SK-N-SH (cell line): ENCODE measurements around the gene CLK2. TPM values are rescaled to one million over a fixed set of nuclear protein-coding genes. Genes with fewer than 3 reads are reported as not detected.

Experiments
- CTCF ChIA-PET: fragments of 300-600, 350-600 bp; formaldehyde crosslinking; extraction: SDS; loops from one replicate; lab custom pipeline; 2021; lab: Yijun Ruan, JAX
- POLR2A ChIA-PET: fragments of 350-600 bp; sonication (Branson Sonifier 250); formaldehyde crosslinking; extraction: SDS; loops from one replicate; lab custom pipeline; 2020; ENCODE audit warnings: antibody characterized with exemption, inconsistent platforms; lab: Yijun Ruan, JAX
- DNase-seq: peaks from one replicate; pipeline ENCODE4 v3.0.0; 2012
- H2AFZ ChIP-seq: fragments of 200-600 bp; sonication (generic); 2 replicates; pipeline ENCODE4 v1.8.1; 2016; ENCODE audit warnings: antibody characterized with exemption, mild to moderate bottlenecking, low read depth
- H3F3A ChIP-seq: fragments of 200-600 bp; sonication (generic); replicated peaks from 2 replicates; pipeline ENCODE3; 2016; ENCODE audit warnings: antibody characterized with exemption, mild to moderate bottlenecking; ENCODE audit not compliant: insufficient read depth
- H3K27ac ChIP-seq, 2 experiments: fragments of 200-500 bp in 1 of 2; fragments of 200-600 bp in 1 of 2; sonication (Bioruptor generic) in 1 of 2; sonication (generic), shearing (Covaris generic) in 1 of 2; 2 replicates each; pipeline versions ENCODE4 v1.5.1 to v1.6.1; 2014 to 2016; ENCODE audit warnings: low read depth in 2 of 2, inconsistent platforms in 1 of 2, low read length in 1 of 2, mild to moderate bottlenecking in 1 of 2, mixed read lengths in 1 of 2
- H3K27me3 ChIP-seq: fragments of 200-600 bp; sonication (generic), shearing (Covaris generic); 2 replicates; pipeline ENCODE4 v1.6.1; 2016; ENCODE audit warnings: mixed run types; ENCODE audit not compliant: insufficient read depth
- H3K36me3 ChIP-seq, 2 experiments: fragments of 200-500 bp in 1 of 2; fragments of 200-600 bp in 1 of 2; sonication (Bioruptor generic) in 1 of 2; sonication (generic) in 1 of 2; replicated peaks in 1 of 2; 2 replicates each; pipeline versions ENCODE3 to v1.5.1; 2014 to 2016; ENCODE audit warnings: low read length in 1 of 2, mild to moderate bottlenecking in 1 of 2; ENCODE audit not compliant: insufficient read depth in 2 of 2, control insufficient read depth in 1 of 2
- H3K4me1 ChIP-seq, 2 experiments: fragments of 200-500 bp in 1 of 2; fragments of 200-600 bp in 1 of 2; sonication (Bioruptor generic) in 1 of 2; sonication (generic), shearing (Covaris generic) in 1 of 2; 2 replicates each; pipeline versions ENCODE4 v1.5.1 to v1.6.1; 2014 to 2016; ENCODE audit warnings: low read depth in 1 of 2, low read length in 1 of 2, mixed run types in 1 of 2; ENCODE audit not compliant: insufficient read depth in 2 of 2, control insufficient read depth in 1 of 2
- H3K4me2 ChIP-seq: fragments of 200-600 bp; sonication (generic), shearing (Covaris generic); 2 replicates; pipeline ENCODE4 v1.6.1; 2017; ENCODE audit warnings: mixed run types
- H3K4me3 ChIP-seq, 2 experiments: fragments of 200-500 bp in 1 of 2; fragments of 200-600 bp in 1 of 2; sonication (Bioruptor generic) in 1 of 2; sonication (generic), shearing (Covaris generic) in 1 of 2; 2 replicates each; pipeline versions ENCODE4 v1.5.1 to v1.8.1; 2014 to 2016; ENCODE audit warnings: low read depth in 2 of 2, inconsistent platforms in 1 of 2, low read length in 1 of 2, mild to moderate bottlenecking in 1 of 2, mixed read lengths in 1 of 2, moderate library complexity in 1 of 2
- H3K79me2 ChIP-seq: fragments of 200-600 bp; sonication (generic); 2 replicates; pipeline ENCODE4 v1.8.1; 2017; ENCODE audit warnings: mild to moderate bottlenecking; ENCODE audit not compliant: insufficient read depth
- H3K9ac ChIP-seq: fragments of 200-600 bp; sonication (generic); 2 replicates; pipeline ENCODE4 v1.6.1; 2017; ENCODE audit warnings: mixed run types
- H3K9me2 ChIP-seq: fragments of 200-600 bp; sonication (generic); 2 replicates; pipeline ENCODE4 v1.6.1; 2017; ENCODE audit warnings: mixed run types
- H3K9me3 ChIP-seq: fragments of 200-600 bp; sonication (generic); 2 replicates; pipeline ENCODE4 v1.6.1; 2017; ENCODE audit warnings: mixed run types, mild to moderate bottlenecking, moderate library complexity
- H4K20me1 ChIP-seq: fragments of 200-600 bp; sonication (generic); 2 replicates; pipeline ENCODE4 v1.6.1; 2017; ENCODE audit warnings: mild to moderate bottlenecking, mixed run types; ENCODE audit not compliant: insufficient read depth
- CHD2 ChIP-seq: fragments of 150-350 bp; IDR thresholded peaks from 2 replicates; pipeline ENCODE4 v1.6.1; 2018; ENCODE audit warnings: low read length; ENCODE audit not compliant: partially characterized antibody
- EZH2phosphoT487 ChIP-seq: fragments of 200-600 bp; sonication (generic); IDR thresholded peaks from 2 replicates; pipeline ENCODE4 v1.6.1; 2017; ENCODE audit warnings: low read depth, mixed run types, mild to moderate bottlenecking, antibody characterized with exemption, moderate library complexity, borderline replicate concordance
- FOSL2 ChIP-seq: IDR thresholded peaks from 2 replicates; pipeline ENCODE4 v1.4.0; 2012; ENCODE audit warnings: low read depth, mild to moderate bottlenecking, moderate library complexity, borderline replicate concordance
- FOXJ3 ChIP-seq: sonication (generic); formaldehyde crosslinking; IDR thresholded peaks from 2 replicates; pipeline ENCODE4 v1.5.1; 2020; ENCODE audit warnings: mild to moderate bottlenecking, missing genetic modification reagents
- MAX ChIP-seq: IDR thresholded peaks from 2 replicates; pipeline ENCODE4 v1.4.0; 2012; ENCODE audit warnings: low read depth
- PBX3 ChIP-seq: IDR thresholded peaks from 2 replicates; pipeline ENCODE4; 2012
- POLR2AphosphoS5 ChIP-seq: IDR thresholded peaks from 2 replicates; pipeline ENCODE4 v1.6.1; 2012; ENCODE audit warnings: low read depth, low read length
- RAD21 ChIP-seq: IDR thresholded peaks from 2 replicates; pipeline ENCODE4 v1.6.1; 2012; ENCODE audit warnings: mild to moderate bottlenecking, low read length
- RCOR1 ChIP-seq: fragments of 150-350 bp; IDR thresholded peaks from 2 replicates; pipeline ENCODE4 v1.6.1; 2017; ENCODE audit warnings: antibody characterized with exemption, low read length
- REST ChIP-seq: IDR thresholded peaks from 2 replicates; pipeline ENCODE4 v1.6.1; 2012; ENCODE audit warnings: mild to moderate bottlenecking, low read depth, low read length, moderate library complexity
- RFX5 ChIP-seq: IDR thresholded peaks from 2 replicates; pipeline ENCODE4 v1.6.1; 2012; ENCODE audit warnings: mild to moderate bottlenecking, improper control_type of control experiment, low read length
- SIN3A ChIP-seq: IDR thresholded peaks from 2 replicates; pipeline ENCODE4 v1.6.1; 2012; ENCODE audit warnings: low read depth, mild to moderate bottlenecking, low read length, moderate library complexity, borderline replicate concordance
- SMC3 ChIP-seq: IDR thresholded peaks from 2 replicates; pipeline ENCODE4 v1.6.1; 2012; ENCODE audit warnings: low read depth, low read length, improper control_type of control experiment
- USF2 ChIP-seq: fragments of 150-350 bp; IDR thresholded peaks from 2 replicates; pipeline ENCODE4 v1.6.1; 2017; ENCODE audit warnings: antibody characterized with exemption, low read length, low read depth, borderline replicate concordance
- YY1 ChIP-seq: IDR thresholded peaks from 2 replicates; pipeline ENCODE4 v1.4.0; 2012; ENCODE audit warnings: low read depth, mild to moderate bottlenecking
- WGBS: methylation state at CpG from one replicate; pipeline ENCODE4 v1.1.6; 2017; ENCODE audit warnings: low lambda C conversion rate; 5-methylcytosine and 5-hydroxymethylcytosine counted together
- polyA plus RNA-seq, 3 experiments: library from polyadenylated mRNA; depleted of rRNA; stranded (reverse); fragments of >200 nt; gene quantifications; 2 replicates each; pipeline ENCODE4 v1.2.3, GENCODE V29; 2012

CLK2 gene
- polyA plus RNA-seq, 1 of the 3 experiments (the other 2 are of a cell fraction), result 76.7 TPM

DNA sequence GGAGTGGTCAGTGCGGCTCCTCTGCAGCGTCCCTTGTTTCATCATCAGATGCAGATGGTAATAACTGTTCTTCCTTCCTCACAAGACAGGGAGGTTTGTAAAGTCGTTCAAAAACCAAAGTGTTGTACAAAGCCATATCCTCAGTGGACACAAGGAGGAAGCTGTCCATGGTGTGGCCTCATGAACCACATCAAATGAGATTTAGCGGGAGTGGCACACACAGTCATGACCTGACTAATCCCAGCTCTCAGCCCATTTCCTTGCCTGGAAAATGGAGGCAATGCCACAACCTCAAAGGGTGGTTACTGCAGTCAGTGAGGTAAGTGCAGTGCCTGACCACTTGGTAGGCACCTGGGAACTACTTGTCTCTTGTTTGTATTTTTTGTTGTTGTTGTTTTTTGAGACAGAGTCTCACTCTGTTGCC is 31.5 kb downstream of the CLK2 start:
- CTCF ChIA-PET, result interaction anchor here (1.0 to 4.2 kb wide), 5 partner anchors 10 to 65 kb away, joined by 3 to 29 read pairs (median 3); partner anchors contain the start of gene THBS3
- H3K4me3 ChIP-seq, result no peak overlapping the region

DNA sequence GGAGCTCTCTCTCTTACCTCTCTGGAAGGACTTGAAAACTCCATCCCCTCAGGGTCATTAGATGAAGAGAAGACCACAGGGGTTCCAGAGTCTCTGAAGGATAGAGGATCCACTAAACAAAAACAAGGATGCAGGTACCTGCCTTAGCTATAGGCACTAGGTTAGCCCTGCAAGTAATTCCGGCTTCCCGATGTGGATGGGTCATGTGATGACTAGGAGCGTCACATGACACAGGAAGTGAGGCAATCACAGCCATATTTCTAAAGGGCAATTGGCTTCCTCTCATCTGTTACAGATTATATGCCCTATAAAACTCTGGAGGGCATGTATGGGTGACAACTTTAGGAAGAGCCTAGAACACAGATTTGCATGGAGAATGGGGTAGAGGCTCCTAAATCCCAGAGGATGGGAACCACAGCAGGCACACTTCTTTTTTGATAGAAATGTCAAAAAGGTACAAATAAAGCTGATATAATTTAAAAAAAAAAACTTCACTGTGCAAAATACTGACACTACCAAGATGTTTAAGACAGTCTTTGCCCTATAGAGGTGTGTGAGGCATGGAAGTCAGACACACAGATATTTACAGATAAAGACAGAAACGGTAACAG is 32.1 kb downstream of the CLK2 start:
- POLR2A ChIA-PET, result interaction anchor here (0.6 to 1.5 kb wide), 2 partner anchors 14 to 1067 kb away, joined by 4 read pairs; partner anchors contain the start of gene ENTREP3
- TF ChIP-seq SIN3A (peak; percentile 95), EZH2phosphoT487 (no peak), CHD2 (peak; percentile 84), RAD21 (no peak), RFX5 (no peak), SMC3 (no peak), FOSL2 (no peak), PBX3 (no peak; the same call in 1 of the 2 replicates), RCOR1 (peak; percentile 61; the same call in 1 of the 2 replicates), USF2 (peak; percentile 98), FOXJ3 (CRISPR knock-in tag) (no peak), YY1 (peak; percentile 98), MAX (no peak), POLR2AphosphoS5 (peak; percentile 66; the same call in 1 of the 2 replicates)

More for the DNA sequence above, 31.5 kb downstream of the CLK2 start:
- Histone ChIP-seq H3K79me2 (peaks cover 28% of the 10 kb centered on the region), H3K4me2 (no peak overlapping the region), H3K27me3 (no peaks in the 10 kb centered on the region), H3K9ac (no peak overlapping the region), H3K4me1 (peaks cover 0 to 24% of the 10 kb centered on the region in 2 experiments; a peak in 3 of 4 replicates), H3K36me3 (peaks cover 0 to 3% of the 10 kb centered on the region in 2 experiments), H4K20me1 (no peaks in the 10 kb centered on the region), H3K9me3 (no peaks in the 10 kb centered on the region), H3K9me2 (no peaks in the 10 kb centered on the region), H2AFZ (no peak overlapping the region), H3F3A (peaks cover 26% of the 10 kb centered on the region), H3K27ac (peak overlapping the region; percentile 13 to 69; a peak in 3 of 4 replicates)
- no peak for DNase-seq
- TF ChIP-seq RAD21 (no peak), REST (0 out of 2 replicates have a peak, but pooled peaks have one; percentile 10)
- WGBS, result 85% methylated on average over 4 of the region's 4 CpGs
- POLR2A ChIA-PET, result interaction anchor here (0.6 to 1.5 kb wide), 2 partner anchors 13 to 1068 kb away, joined by 4 read pairs; partner anchors contain the start of gene ENTREP3

More for the DNA sequence above, 32.1 kb downstream of the CLK2 start:
- 13% methylated on average over 4 of the region's 4 CpGs for WGBS
- H3K9me3 ChIP-seq, result no peaks in the 10 kb centered on the region
- H3K4me2 ChIP-seq, result peak overlapping the region; percentile 79
- no peaks in the 10 kb centered on the region for H4K20me1 ChIP-seq
- H3K9me2 ChIP-seq, result no peaks in the 10 kb centered on the region
- no peaks in the 10 kb centered on the region for H3K27me3 ChIP-seq
- H3K79me2 ChIP-seq, result peaks cover 28% of the 10 kb centered on the region
- peak overlapping the region; percentile 70; the same call in 1 of the 2 replicates for H3K9ac ChIP-seq
- DNase-seq, result peak; percentile 82
- H3K27ac ChIP-seq, result peak overlapping the region; percentile 13 to 69; a peak in 3 of 4 replicates
- H3K36me3 ChIP-seq, result peaks cover 0 to 4% of the 10 kb centered on the region in 2 experiments
- peaks cover 0 to 24% of the 10 kb centered on the region in 2 experiments; a peak in 3 of 4 replicates for H3K4me1 ChIP-seq
- CTCF ChIA-PET, result interaction anchor here (1.0 to 4.2 kb wide), 5 partner anchors 10 to 66 kb away, joined by 3 to 29 read pairs (median 3); partner anchors contain the start of gene THBS3
- peak overlapping the region; percentile 78 for H2AFZ ChIP-seq
- peak overlapping the region; percentile 51 to 68 for H3K4me3 ChIP-seq
- H3F3A ChIP-seq, result peaks cover 24% of the 10 kb centered on the region
